ENCODE measurements around the gene CMTM2. TPM values are rescaled to one million over a fixed set of nuclear protein-coding genes. Genes with fewer than 3 reads are reported as not detected.

The CMTM2 gene
- total and polyA plus RNA-seq, 9 of the 15 experiments (the other 6 are each of a cell fraction or from before 2014, with no cell fraction given): not detected

GRCh38 chr16:66544016-66544757 lies 35.1 kb upstream of the CMTM2 start:
- H3K4me2 ChIP-seq (ENCODE audit: insufficient read depth, low read length): no peak overlapping the region
- intact Hi-C loops (cut with micrococcal nuclease): no loop called here
- H3K27ac ChIP-seq (ENCODE audit: extremely low read depth, low read depth, low read length): no peak overlapping the region
- H3K27me3 ChIP-seq (ENCODE audit: control insufficient read depth in 2 of 2, insufficient read depth in 2 of 2, low read length in 2 of 2): no peaks in the 10 kb centered on the region
- POLR2A ChIA-PET: interaction anchor here (0.6 to 2.5 kb wide), 3 partner anchors 8 to 17 kb away, joined by 3 to 16 read pairs (median 5); partner anchors contain the start of gene CKLF
- FAIRE-seq (no peak), DNase-seq (ENCODE audit: extremely low read depth in 1 of 4, low spot score in 3 of 4) (no peak), ATAC-seq (no peak)
- H3K9me3 ChIP-seq (replicated peaks; ENCODE audit: control insufficient read depth, insufficient read depth, low read depth, low read length): no peaks in the 10 kb centered on the region
- BruUV-seq (replicated peaks): no TSS peak
- no peak overlapping the region for H3K9ac ChIP-seq (ENCODE audit: insufficient read depth in 1 of 2, low read depth in 2 of 2, low read length in 2 of 2)
- H2AFZ ChIP-seq (ENCODE audit: low read depth, low read length): no peak overlapping the region; the same call in 1 of the 2 replicates
- no peak overlapping the region for H3K4me3 ChIP-seq
- in situ Hi-C loops (cut with MboI): no loop called here
- 66% methylated on average over 7 of the region's 7 CpGs for WGBS (ENCODE audit: insufficient coverage, low coverage, missing lambda C conversion rate)
- no peaks in the 10 kb centered on the region for H4K20me1 ChIP-seq (replicated peaks; ENCODE audit: control insufficient read depth, insufficient read depth, low read length)
- no peaks in the 10 kb centered on the region for H3K36me3 ChIP-seq (ENCODE audit: control insufficient read depth, insufficient read depth, low read length)
- H3K79me2 ChIP-seq (ENCODE audit: control insufficient read depth, insufficient read depth, low read length): no peaks in the 10 kb centered on the region; the same call in 2 of the 3 replicates
- CTCF ChIA-PET (ENCODE audit: low intra/inter-chr PET ratio): no interaction called here
- H3K4me1 ChIP-seq (replicated peaks in 1 of 2; ENCODE audit: control insufficient read depth in 2 of 2, insufficient read depth in 2 of 2, low read length in 2 of 2): peaks cover 9 to 10% of the 10 kb centered on the region in 2 experiments; a peak in 4 of 5 replicates
- H3K9me1 ChIP-seq (ENCODE audit: control insufficient read depth, insufficient read depth, low read length): peaks cover 2% of the 10 kb centered on the region
- no peak for TF ChIP-seq E4F1 (CRISPR knock-in tag; IDR thresholded peaks at IDR 0.05; ENCODE audit: borderline replicate concordance)
- TF ChIP-seq MTA2 (IDR thresholded peaks at IDR 0.05; ENCODE audit: low read depth): no peak
- TF ChIP-seq CLOCK (CRISPR knock-in tag; IDR thresholded peaks at IDR 0.05; ENCODE audit: borderline replicate concordance): no peak
- TF ChIP-seq CBFB (CRISPR knock-in tag; IDR thresholded peaks at IDR 0.05): no peak
- no peak for TF ChIP-seq CBX8 (IDR thresholded peaks at IDR 0.05; ENCODE audit: borderline replicate concordance, extremely low read depth, low read depth, low read length, poor library complexity, severe bottlenecking)
- TF ChIP-seq SMC3 (conservative IDR thresholded peaks at IDR 0.05; ENCODE audit: insufficient read depth, low read depth, low read length): no peak
- TF ChIP-seq ARID4B (CRISPR knock-in tag; IDR thresholded peaks at IDR 0.05): no peak
- TF ChIP-seq TCF7 (IDR thresholded peaks at IDR 0.05; ENCODE audit: borderline replicate concordance): no peak
- TF ChIP-seq EGR1 (conservative IDR thresholded peaks at IDR 0.05): no peak

All from K562 (cell line).